Cardiac atrium fibroblast (primary cell): Measurements from ENCODE around the gene SORD. TPM values are rescaled to one million over a fixed set of nuclear protein-coding genes. Genes with fewer than 3 reads are reported as not detected.

ENCODE experiments used
- total RNA-seq: library from RNA; depleted of rRNA; stranded (reverse); fragments of >200 nt; gene quantifications from 2 replicates; pipeline ENCODE4 v1.2.3, GENCODE V29; 2015

Gene SORD
- total RNA-seq, result 7.6 and 9.1 TPM in 2 replicates

DNA sequence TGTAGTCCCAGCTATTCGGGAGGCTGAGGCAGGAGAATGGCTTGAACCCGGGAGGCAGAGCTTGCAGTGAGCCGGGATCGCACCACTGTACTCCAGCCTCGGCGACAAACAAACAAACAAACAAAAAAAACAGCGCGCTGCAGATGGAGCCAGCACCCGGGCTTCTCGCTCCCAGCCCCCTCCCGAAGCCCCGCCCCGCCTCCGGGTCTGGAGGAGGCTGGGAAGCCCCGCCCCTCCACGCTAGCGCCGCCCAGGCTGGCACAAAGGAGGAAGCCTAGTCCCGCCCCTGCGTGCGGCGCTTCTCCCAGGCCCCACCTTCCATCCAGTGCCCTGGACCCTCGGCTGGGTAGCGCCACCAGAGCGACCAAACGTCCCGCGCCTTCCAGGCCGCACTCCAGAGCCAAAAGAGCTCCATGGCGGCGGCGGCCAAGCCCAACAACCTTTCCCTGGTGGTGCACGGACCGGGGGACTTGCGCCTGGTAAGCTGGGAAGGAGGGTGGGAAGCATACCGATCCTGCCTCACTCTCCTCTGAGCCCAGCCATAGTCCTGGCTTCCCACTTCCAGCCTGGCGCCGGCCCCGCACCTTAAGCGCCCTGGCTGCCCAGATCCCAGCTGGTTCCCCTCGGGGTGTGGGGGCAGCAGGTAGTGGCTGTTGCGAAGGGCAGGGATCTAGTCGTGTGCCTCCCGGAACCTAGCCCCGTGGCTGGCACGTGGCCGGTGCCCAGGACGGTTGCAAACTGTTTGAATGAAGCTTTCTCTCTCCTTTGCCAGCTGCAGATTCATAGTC is at the start of gene SORD:
Gene SORD, plus strand, starts transcription at position 325 of the 788 bp plus-strand sequence. Its CDS starts 89 bp downstream, at position 414.

DNA sequence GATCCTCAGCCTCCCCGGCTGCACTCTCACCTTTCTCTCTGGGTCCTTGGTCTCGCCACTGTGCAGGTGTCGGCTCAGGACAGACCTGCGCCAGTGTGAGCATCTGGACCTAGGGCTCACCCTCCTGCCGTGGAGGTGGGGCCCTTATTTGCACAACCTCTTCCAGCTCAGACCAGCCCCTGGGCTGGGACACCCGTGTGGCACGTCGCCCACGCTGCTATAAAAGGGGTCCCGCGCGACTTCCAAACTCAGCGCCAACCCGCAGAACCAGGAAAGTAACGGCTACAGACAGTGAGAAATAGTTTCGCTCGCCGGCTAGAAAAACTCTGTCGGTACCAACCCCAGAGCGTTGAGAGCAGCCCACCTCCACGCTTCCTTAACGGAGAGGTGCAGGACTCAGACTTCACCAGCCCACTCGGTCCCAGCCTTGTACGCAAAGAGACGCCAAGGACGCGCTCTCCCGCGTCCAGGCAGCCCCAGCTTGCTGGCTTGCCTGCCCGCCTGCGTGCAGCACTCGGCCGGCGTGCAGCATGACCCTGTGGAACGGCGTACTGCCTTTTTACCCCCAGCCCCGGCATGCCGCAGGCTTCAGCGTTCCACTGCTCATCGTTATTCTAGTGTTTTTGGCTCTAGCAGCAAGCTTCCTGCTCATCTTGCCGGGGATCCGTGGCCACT is 91.2 kb downstream of the SORD start, which contains the start of the genes DUOX2 and DUOXA2:
Gene DUOX2, minus strand, starts transcription at position 97 of the 675 bp plus-strand sequence. CDS start 761 bp downstream, outside the sequence.
Gene DUOXA2, plus strand, starts transcription at position 251 of the 675 bp plus-strand sequence. Its CDS starts 280 bp downstream, at position 531.

Other genes with a start within 250 kb of the SORD start
- gene TERB2, start 66.5 kb upstream of the SORD start, total RNA-seq, result not detected in 2 replicates
- not detected in 2 replicates for gene DUOX2, start 91.0 kb downstream of the SORD start, total RNA-seq
- gene DUOXA2, start 91.1 kb downstream of the SORD start, total RNA-seq, result not detected in 2 replicates
- gene DUOXA1, start 106.7 kb downstream of the SORD start, total RNA-seq, result not detected in 2 replicates
- gene DUOX1, start 106.8 kb downstream of the SORD start, total RNA-seq, result not detected in 2 replicates
- 1.6 and 1.8 TPM in 2 replicates for gene SHF, start 164.8 kb downstream of the SORD start, total RNA-seq
- not detected in 2 replicates for gene SLC28A2, start 229.0 kb downstream of the SORD start, total RNA-seq